HEK293 (cell line): ENCODE data around the gene CDC42EP3.

Source experiments
- CTCF ChIA-PET: fragments of 350-600 bp; formaldehyde crosslinking; extraction: SDS; loops from one replicate; lab custom pipeline; 2021; ENCODE audit warnings: antibody characterized with exemption; lab: Yijun Ruan, JAX
- POLR2A ChIA-PET: fragments of 300-600 bp; formaldehyde crosslinking; extraction: SDS; loops from one replicate; lab custom pipeline; 2020; ENCODE audit warnings: antibody characterized with exemption, inconsistent platforms; lab: Yijun Ruan, JAX
- H3K27ac ChIP-seq: fragments of 200-500 bp; sonication (Bioruptor generic); 2 replicates; pipeline ENCODE4 v1.5.1; 2014; ENCODE audit warnings: low read depth, low read length, control low read depth, inconsistent platforms; ENCODE audit errors: extremely low read depth
- H3K36me3 ChIP-seq, 2 experiments: fragments of 200-500 bp in 1 of 2; sonication (Bioruptor generic) in 1 of 2; 1 replicate in 1 of 2; 2 replicates in 1 of 2; pipeline ENCODE4 v1.5.1; 2014 to 2017; ENCODE audit warnings: inconsistent platforms in 2 of 2, low read length in 2 of 2; ENCODE audit not compliant: control insufficient read depth in 2 of 2, insufficient read depth in 1 of 2
- H3K4me1 ChIP-seq: fragments of 200-500 bp; sonication (Bioruptor generic); 2 replicates; pipeline ENCODE4 v1.5.1; 2014; ENCODE audit warnings: mild to moderate bottlenecking, low read length, inconsistent platforms; ENCODE audit not compliant: control insufficient read depth, insufficient read depth
- H3K4me3 ChIP-seq: 2 replicates; pipeline ENCODE4 v1.5.1; 2011; ENCODE audit warnings: low read depth, mild to moderate bottlenecking, control low read depth, low read length, moderate library complexity
- H3K9me3 ChIP-seq: fragments of 200-500 bp; sonication (Bioruptor generic); 2 replicates; pipeline ENCODE4 v1.5.1; 2014; ENCODE audit warnings: low read depth, low read length, inconsistent platforms; ENCODE audit not compliant: control insufficient read depth, insufficient read depth
- FEZF1 ChIP-seq: fragments of 450-650 bp; formaldehyde crosslinking; IDR thresholded peaks from 2 replicates; pipeline ENCODE4 v1.5.1; 2016; ENCODE audit warnings: missing biosample characterization, missing genetic modification characterization
- GFI1B ChIP-seq: fragments of 450-650 bp; formaldehyde crosslinking; IDR thresholded peaks from 2 replicates; pipeline ENCODE4 v1.5.1; 2016; ENCODE audit warnings: missing biosample characterization, missing genetic modification characterization
- KLF8 ChIP-seq: fragments of 450-650 bp; formaldehyde crosslinking; IDR thresholded peaks from 2 replicates; pipeline ENCODE4 v1.5.1; 2016; ENCODE audit warnings: missing biosample characterization, missing genetic modification characterization
- RBAK ChIP-seq: fragments of 450-650 bp; formaldehyde crosslinking; IDR thresholded peaks from 2 replicates; pipeline ENCODE4 v1.5.1; 2016; ENCODE audit warnings: missing biosample characterization, missing genetic modification characterization
- ZBTB48 ChIP-seq: fragments of 450-650 bp; formaldehyde crosslinking; IDR thresholded peaks from 2 replicates; pipeline ENCODE4 v1.5.1; 2016; ENCODE audit warnings: missing biosample characterization, missing genetic modification characterization
- ZNF366 ChIP-seq: fragments of 450-650 bp; formaldehyde crosslinking; conservative IDR thresholded peaks from 2 replicates; pipeline ENCODE4 v1.5.1; 2016; ENCODE audit warnings: missing biosample characterization, missing genetic modification characterization
- ZNF37A ChIP-seq: fragments of 450-650 bp; IDR thresholded peaks from 2 replicates; pipeline ENCODE4 v1.5.1; 2018; ENCODE audit warnings: missing biosample characterization, missing genetic modification characterization
- ZNF404 ChIP-seq: fragments of 450-650 bp; formaldehyde crosslinking; IDR thresholded peaks from 2 replicates; pipeline ENCODE4 v1.5.1; 2017; ENCODE audit warnings: missing biosample characterization, missing genetic modification characterization
- ZNF529 ChIP-seq: fragments of 450-650 bp; formaldehyde crosslinking; IDR thresholded peaks from 2 replicates; pipeline ENCODE4 v1.5.1; 2017; ENCODE audit warnings: missing genetic modification characterization, missing biosample characterization; ENCODE audit not compliant: insufficient replicate concordance
- ZNF600 ChIP-seq: fragments of 450-650 bp; formaldehyde crosslinking; IDR thresholded peaks from 2 replicates; pipeline ENCODE4 v1.5.1; 2016; ENCODE audit warnings: missing biosample characterization, missing genetic modification characterization
- ZNF654 ChIP-seq: fragments of 450-650 bp; formaldehyde crosslinking; IDR thresholded peaks from 2 replicates; pipeline ENCODE4 v1.5.1; 2016; ENCODE audit warnings: low read depth, missing biosample characterization, missing genetic modification characterization
- TF ChIP-seq, protein P1 (sequence below): fragments of 450-650 bp; formaldehyde crosslinking; IDR thresholded peaks from 2 replicates; pipeline ENCODE4 v1.5.1; 2016; ENCODE audit warnings: missing biosample characterization, missing genetic modification characterization
- TF ChIP-seq, protein P2 (sequence below): fragments of 450-650 bp; formaldehyde crosslinking; conservative IDR thresholded peaks from 2 replicates; pipeline ENCODE4 v1.5.1; 2016; ENCODE audit warnings: low read depth, missing biosample characterization, missing genetic modification characterization
- TF ChIP-seq, protein P3 (sequence below): fragments of 450-650 bp; formaldehyde crosslinking; IDR thresholded peaks from 2 replicates; pipeline ENCODE4 v1.5.1; 2016; ENCODE audit warnings: missing biosample characterization, missing genetic modification characterization, borderline replicate concordance

Gene CDC42EP3

DNA sequence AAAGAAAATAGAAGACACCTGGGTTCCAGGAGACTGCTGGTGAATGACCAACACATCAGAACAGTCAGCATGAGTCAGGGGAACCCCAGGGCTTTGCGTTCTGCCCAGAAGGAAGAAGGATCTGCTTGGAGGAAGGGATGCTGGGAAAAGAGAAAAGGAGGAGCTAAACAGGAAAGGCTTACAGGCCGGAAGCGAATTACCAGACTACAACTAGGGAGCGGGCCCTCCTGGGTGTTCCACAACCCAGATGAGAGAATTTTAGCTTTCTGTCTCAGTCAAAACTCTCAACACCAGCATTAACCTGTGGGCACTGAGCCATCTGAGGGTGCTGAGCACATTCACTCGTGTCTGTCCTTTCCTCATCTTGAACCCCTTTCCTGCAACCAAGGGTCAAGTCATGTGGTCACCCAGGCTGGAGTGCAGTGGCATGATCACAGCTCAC lies 19.2 kb downstream of the CDC42EP3 start:
- POLR2A ChIA-PET: no interaction called here
- TF ChIP-seq ZNF37A (tag by site-specific recombination) (no peak), GFI1B (tag by site-specific recombination) (no peak), ZNF404 (tag by site-specific recombination) (no peak), ZBTB48 (tag by site-specific recombination) (no peak), ZNF654 (no peak)
- TF ChIP-seq, protein P1, sequence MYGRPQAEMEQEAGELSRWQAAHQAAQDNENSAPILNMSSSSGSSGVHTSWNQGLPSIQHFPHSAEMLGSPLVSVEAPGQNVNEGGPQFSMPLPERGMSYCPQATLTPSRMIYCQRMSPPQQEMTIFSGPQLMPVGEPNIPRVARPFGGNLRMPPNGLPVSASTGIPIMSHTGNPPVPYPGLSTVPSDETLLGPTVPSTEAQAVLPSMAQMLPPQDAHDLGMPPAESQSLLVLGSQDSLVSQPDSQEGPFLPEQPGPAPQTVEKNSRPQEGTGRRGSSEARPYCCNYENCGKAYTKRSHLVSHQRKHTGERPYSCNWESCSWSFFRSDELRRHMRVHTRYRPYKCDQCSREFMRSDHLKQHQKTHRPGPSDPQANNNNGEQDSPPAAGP (tag by site-specific recombination): no peak
- Histone ChIP-seq H3K4me3 (no peak overlapping the region), H3K4me1 (peaks cover 12% of the 10 kb centered on the region), H3K27ac (no peak overlapping the region), H3K36me3 (peaks cover 0 to 9% of the 10 kb centered on the region in 2 experiments; a peak in 1 of 3 replicates), H3K9me3 (no peaks in the 10 kb centered on the region)
- CTCF ChIA-PET: interaction anchor here (0.8 to 1.5 kb wide), 2 partner anchors 180 to 225 kb away, joined by 3 read pairs; no protein-coding TSS in a partner anchor

DNA sequence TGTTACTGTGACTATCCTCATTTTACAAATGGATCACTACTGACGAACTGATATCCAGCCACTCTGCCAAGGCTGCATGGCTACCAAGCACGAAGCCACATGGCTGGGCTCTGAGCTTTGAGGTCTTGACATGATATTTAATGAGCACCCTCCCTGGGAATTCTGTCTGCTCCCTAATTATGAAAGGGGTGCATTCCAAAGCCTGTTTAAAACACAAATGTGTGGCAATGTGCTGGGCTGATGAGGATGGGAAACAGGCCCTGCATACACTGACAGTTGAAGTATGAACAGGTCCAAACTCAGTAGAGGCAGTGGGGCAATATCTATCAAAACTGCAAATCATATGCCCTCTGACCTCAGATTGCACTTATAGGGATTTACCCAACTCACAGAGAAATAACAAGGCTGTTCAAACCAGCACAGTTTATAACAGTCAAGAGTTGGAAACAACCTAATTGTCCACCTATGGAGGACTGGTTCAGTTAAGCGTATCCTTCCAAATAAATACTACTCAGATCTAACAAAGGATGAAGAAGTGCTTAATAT lies 20.8 kb downstream of the CDC42EP3 start:
- Histone ChIP-seq H3K4me3 (no peak overlapping the region), H3K27ac (no peak overlapping the region), H3K9me3 (no peaks in the 10 kb centered on the region), H3K4me1 (peaks cover 10% of the 10 kb centered on the region), H3K36me3 (peaks cover 0 to 20% of the 10 kb centered on the region in 2 experiments; a peak in 1 of 3 replicates)
- POLR2A ChIA-PET: no interaction called here
- CTCF ChIA-PET: no interaction called here
- TF ChIP-seq, protein P2, sequence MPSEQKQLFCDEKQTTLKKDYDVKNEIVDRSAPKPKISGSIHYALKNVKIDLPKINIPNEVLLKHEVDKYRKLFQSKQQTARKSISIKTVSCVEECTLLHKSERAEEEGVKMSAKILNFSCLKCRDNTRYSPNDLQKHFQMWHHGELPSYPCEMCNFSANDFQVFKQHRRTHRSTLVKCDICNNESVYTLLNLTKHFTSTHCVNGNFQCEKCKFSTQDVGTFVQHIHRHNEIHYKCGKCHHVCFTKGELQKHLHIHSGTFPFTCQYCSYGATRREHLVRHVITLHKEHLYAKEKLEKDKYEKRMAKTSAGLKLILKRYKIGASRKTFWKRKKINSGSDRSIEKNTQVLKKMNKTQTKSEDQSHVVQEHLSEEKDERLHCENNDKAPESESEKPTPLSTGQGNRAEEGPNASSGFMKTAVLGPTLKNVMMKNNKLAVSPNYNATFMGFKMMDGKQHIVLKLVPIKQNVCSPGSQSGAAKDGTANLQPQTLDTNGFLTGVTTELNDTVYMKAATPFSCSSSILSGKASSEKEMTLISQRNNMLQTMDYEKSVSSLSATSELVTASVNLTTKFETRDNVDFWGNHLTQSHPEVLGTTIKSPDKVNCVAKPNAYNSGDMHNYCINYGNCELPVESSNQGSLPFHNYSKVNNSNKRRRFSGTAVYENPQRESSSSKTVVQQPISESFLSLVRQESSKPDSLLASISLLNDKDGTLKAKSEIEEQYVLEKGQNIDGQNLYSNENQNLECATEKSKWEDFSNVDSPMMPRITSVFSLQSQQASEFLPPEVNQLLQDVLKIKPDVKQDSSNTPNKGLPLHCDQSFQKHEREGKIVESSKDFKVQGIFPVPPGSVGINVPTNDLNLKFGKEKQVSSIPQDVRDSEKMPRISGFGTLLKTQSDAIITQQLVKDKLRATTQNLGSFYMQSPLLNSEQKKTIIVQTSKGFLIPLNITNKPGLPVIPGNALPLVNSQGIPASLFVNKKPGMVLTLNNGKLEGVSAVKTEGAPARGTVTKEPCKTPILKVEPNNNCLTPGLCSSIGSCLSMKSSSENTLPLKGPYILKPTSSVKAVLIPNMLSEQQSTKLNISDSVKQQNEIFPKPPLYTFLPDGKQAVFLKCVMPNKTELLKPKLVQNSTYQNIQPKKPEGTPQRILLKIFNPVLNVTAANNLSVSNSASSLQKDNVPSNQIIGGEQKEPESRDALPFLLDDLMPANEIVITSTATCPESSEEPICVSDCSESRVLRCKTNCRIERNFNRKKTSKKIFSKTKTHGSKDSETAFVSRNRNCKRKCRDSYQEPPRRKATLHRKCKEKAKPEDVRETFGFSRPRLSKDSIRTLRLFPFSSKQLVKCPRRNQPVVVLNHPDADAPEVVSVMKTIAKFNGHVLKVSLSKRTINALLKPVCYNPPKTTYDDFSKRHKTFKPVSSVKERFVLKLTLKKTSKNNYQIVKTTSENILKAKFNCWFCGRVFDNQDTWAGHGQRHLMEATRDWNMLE (tag by site-specific recombination): no peak
- TF ChIP-seq RBAK (tag by site-specific recombination) (no peak), ZNF600 (tag by site-specific recombination) (no peak), ZNF366 (tag by site-specific recombination) (no peak), KLF8 (tag by site-specific recombination) (no peak), ZNF529 (tag by site-specific recombination) (no peak), FEZF1 (tag by site-specific recombination) (no peak)
- TF ChIP-seq, protein P3, sequence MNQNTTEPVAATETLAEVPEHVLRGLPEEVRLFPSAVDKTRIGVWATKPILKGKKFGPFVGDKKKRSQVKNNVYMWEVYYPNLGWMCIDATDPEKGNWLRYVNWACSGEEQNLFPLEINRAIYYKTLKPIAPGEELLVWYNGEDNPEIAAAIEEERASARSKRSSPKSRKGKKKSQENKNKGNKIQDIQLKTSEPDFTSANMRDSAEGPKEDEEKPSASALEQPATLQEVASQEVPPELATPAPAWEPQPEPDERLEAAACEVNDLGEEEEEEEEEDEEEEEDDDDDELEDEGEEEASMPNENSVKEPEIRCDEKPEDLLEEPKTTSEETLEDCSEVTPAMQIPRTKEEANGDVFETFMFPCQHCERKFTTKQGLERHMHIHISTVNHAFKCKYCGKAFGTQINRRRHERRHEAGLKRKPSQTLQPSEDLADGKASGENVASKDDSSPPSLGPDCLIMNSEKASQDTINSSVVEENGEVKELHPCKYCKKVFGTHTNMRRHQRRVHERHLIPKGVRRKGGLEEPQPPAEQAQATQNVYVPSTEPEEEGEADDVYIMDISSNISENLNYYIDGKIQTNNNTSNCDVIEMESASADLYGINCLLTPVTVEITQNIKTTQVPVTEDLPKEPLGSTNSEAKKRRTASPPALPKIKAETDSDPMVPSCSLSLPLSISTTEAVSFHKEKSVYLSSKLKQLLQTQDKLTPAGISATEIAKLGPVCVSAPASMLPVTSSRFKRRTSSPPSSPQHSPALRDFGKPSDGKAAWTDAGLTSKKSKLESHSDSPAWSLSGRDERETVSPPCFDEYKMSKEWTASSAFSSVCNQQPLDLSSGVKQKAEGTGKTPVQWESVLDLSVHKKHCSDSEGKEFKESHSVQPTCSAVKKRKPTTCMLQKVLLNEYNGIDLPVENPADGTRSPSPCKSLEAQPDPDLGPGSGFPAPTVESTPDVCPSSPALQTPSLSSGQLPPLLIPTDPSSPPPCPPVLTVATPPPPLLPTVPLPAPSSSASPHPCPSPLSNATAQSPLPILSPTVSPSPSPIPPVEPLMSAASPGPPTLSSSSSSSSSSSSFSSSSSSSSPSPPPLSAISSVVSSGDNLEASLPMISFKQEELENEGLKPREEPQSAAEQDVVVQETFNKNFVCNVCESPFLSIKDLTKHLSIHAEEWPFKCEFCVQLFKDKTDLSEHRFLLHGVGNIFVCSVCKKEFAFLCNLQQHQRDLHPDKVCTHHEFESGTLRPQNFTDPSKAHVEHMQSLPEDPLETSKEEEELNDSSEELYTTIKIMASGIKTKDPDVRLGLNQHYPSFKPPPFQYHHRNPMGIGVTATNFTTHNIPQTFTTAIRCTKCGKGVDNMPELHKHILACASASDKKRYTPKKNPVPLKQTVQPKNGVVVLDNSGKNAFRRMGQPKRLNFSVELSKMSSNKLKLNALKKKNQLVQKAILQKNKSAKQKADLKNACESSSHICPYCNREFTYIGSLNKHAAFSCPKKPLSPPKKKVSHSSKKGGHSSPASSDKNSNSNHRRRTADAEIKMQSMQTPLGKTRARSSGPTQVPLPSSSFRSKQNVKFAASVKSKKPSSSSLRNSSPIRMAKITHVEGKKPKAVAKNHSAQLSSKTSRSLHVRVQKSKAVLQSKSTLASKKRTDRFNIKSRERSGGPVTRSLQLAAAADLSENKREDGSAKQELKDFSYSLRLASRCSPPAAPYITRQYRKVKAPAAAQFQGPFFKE (tag by site-specific recombination): no peak
